Kidney (tissue), 14 donors: ENCODE measurements around the gene NMT2. TPM values are rescaled to one million over a fixed set of nuclear protein-coding genes. Genes with fewer than 3 reads are reported as not detected.

ENCODE experiments used
- DNase-seq, 5 donors: peaks; one replicate each; pipeline ENCODE4 v3.0.0-alpha.2; 2013 to 2020
- FAIRE-seq: peaks from 2 replicates; lab custom pipeline; 2012; peaks lifted over from hg19 to GRCh38; lab: Jason Lieb, UNC
- H3K27ac ChIP-seq, 2 donors: one replicate each; pipeline ENCODE4 v1.7.0; 2013; ENCODE audit warnings: low read depth in 2 of 2, low read length in 2 of 2, inconsistent platforms in 1 of 2
- H3K27me3 ChIP-seq: one replicate; pipeline ENCODE4 v1.7.1; 2013; ENCODE audit warnings: low read length, inconsistent platforms; ENCODE audit not compliant: control insufficient read depth, insufficient read depth
- H3K36me3 ChIP-seq, 3 donors: one replicate each; pipeline versions ENCODE4 v1.7.0 to v1.7.1; 2013; ENCODE audit warnings: low read length in 3 of 3, control low read depth in 1 of 3, inconsistent platforms in 1 of 3; ENCODE audit not compliant: insufficient read depth in 3 of 3, control insufficient read depth in 2 of 3
- H3K4me1 ChIP-seq, 3 donors: one replicate each; pipeline versions ENCODE4 v1.7.0 to v1.7.1; 2013; ENCODE audit warnings: low read length in 3 of 3, inconsistent platforms in 1 of 3, low read depth in 1 of 3; ENCODE audit not compliant: control insufficient read depth in 2 of 3, insufficient read depth in 2 of 3
- H3K4me3 ChIP-seq, 3 donors: one replicate each; pipeline versions ENCODE4 v1.7.0 to v1.8.1; 2013; ENCODE audit warnings: low read length in 3 of 3, control low read depth in 1 of 3, inconsistent platforms in 1 of 3
- H3K9ac ChIP-seq, 3 donors: one replicate each; pipeline versions ENCODE4 v1.7.0 to v1.7.1; 2013; ENCODE audit warnings: low read length in 3 of 3, control low read depth in 1 of 3, inconsistent platforms in 1 of 3
- H3K9me3 ChIP-seq, 3 donors: one replicate each; pipeline versions ENCODE4 v1.7.0 to v1.7.1; 2013; ENCODE audit warnings: low read length in 3 of 3, control low read depth in 1 of 3, inconsistent platforms in 1 of 3; ENCODE audit not compliant: control insufficient read depth in 2 of 3, insufficient read depth in 1 of 3
- CTCF ChIP-seq: IDR thresholded peaks from 3 replicates; pipeline ENCODE4 v1.5.1; 2012; ENCODE audit warnings: mild to moderate bottlenecking, moderate library complexity, borderline replicate concordance; ENCODE audit not compliant: insufficient read depth; ENCODE audit errors: extremely low read depth
- intact Hi-C: fragments of 100-400 bp; cut with DNase I; formaldehyde crosslinking; loops from one replicate; pipeline ENCODE4 v1.11.1; 2022
- polyA plus RNA-seq: library from polyadenylated mRNA; stranded (reverse); fragments of 350-450 nt; fragmentation: Illumina TruSeq; extraction: RNeasy Lipid Tissue Mini Kit (QIAGEN cat#74804); gene quantifications from one replicate; pipeline ENCODE4 v1.2.3, GENCODE V29; 2014; ENCODE audit warnings: low read depth, low replicate concordance; ENCODE audit not compliant: insufficient read depth
- total RNA-seq: library from RNA; stranded (reverse); fragmentation: NEBNext Ultra II Directional; extraction: Animal tissue kit (Norgen Biotek cat#: 25700); gene quantifications from one replicate; pipeline ENCODE4 v1.2.1, GENCODE V29; 2021
- donor health status: control.
- donor health status: control.
- donor health status: control.
- donor health status: control.
- donor health status: control.
- donor health status: DM: yes; HTN: yes; CAD: no.
- donor health status: Normal renal cell carcinoma (clear cell type).

NMT2 gene
- total and polyA plus RNA-seq, 2 donors from 2014 or later, result 11.7 to 19.8 TPM

- no peak for TF ChIP-seq CTCF
Measured at GRCh38 chr10:15137636-15138035, 30.9 kb downstream of the NMT2 start.

GRCh38 chr10:15137036-15137359 lies 31.5 kb downstream of the NMT2 start:
- Histone ChIP-seq H3K9ac (no peak overlapping the region), H3K4me1 (no peaks in the 10 kb centered on the region), H3K36me3 (peaks cover 0 to 22% (median 21%) of the 10 kb centered on the region in 3 donors), H3K27me3 (no peaks in the 10 kb centered on the region), H3K9me3 (no peaks in the 10 kb centered on the region), H3K4me3 (no peak overlapping the region), H3K27ac (no peak overlapping the region)
- FAIRE-seq (no peak), DNase-seq (no peak)
- intact Hi-C loops, result no loop called here
- no peak for TF ChIP-seq CTCF

More at GRCh38 chr10:15137636-15138035, 30.9 kb downstream of the NMT2 start:
- Histone ChIP-seq H3K27me3 (no peaks in the 10 kb centered on the region), H3K27ac (no peak overlapping the region), H3K4me1 (no peaks in the 10 kb centered on the region), H3K9me3 (no peaks in the 10 kb centered on the region), H3K4me3 (no peak overlapping the region), H3K36me3 (peaks cover 0 to 21% (median 19%) of the 10 kb centered on the region in 3 donors), H3K9ac (no peak overlapping the region)
- no peak for FAIRE-seq
- intact Hi-C loops, result no loop called here
- no peak for DNase-seq

GRCh38 chr10:15136129-15137035 lies 32.1 kb downstream of the NMT2 start:
- Histone ChIP-seq H3K36me3 (peaks cover 0 to 22% (median 21%) of the 10 kb centered on the region in 3 donors), H3K27me3 (no peaks in the 10 kb centered on the region), H3K9ac (no peak overlapping the region), H3K9me3 (no peaks in the 10 kb centered on the region), H3K4me1 (no peaks in the 10 kb centered on the region), H3K27ac (no peak overlapping the region), H3K4me3 (no peak overlapping the region)
- TF ChIP-seq CTCF, result no peak
- intact Hi-C loops, result no loop called here
- FAIRE-seq (no peak), DNase-seq (no peak)
